Upper lobe of left lung (tissue), 6 donors: ENCODE data around the gene PKNOX2. TPM values are rescaled to one million over a fixed set of nuclear protein-coding genes. Genes with fewer than 3 reads are reported as not detected.

Experiments used
- ATAC-seq, 2 donors: fragments of 200-7000 bp; cut with Tn5 transposase; one replicate each; pipeline ENCODE4 v1.9.1; 2022; ENCODE audit warnings: mild to moderate bottlenecking in 2 of 2, moderate library complexity in 2 of 2; ENCODE audit not compliant: low FRiP score in 2 of 2
- DNase-seq, 2 donors: peaks; one replicate each; pipeline ENCODE4 v3.0.0-alpha.2; 2019 to 2020
- H3K27ac ChIP-seq, 4 donors: fragments of 200-600 bp; sonication (generic); one replicate each; pipeline ENCODE4 v1.5.1; 2016 to 2019
- H3K27me3 ChIP-seq, 4 donors: fragments of 200-600 bp; sonication (generic); one replicate each; pipeline ENCODE4 v1.5.1; 2017 to 2019
- H3K36me3 ChIP-seq, 4 donors: fragments of 200-600 bp; sonication (generic); one replicate each; pipeline ENCODE4 v1.5.1; 2016 to 2019
- H3K4me1 ChIP-seq, 4 donors: fragments of 200-600 bp; sonication (generic); one replicate each; pipeline ENCODE4 v1.5.1; 2018 to 2019
- H3K4me3 ChIP-seq, 4 donors: fragments of 200-600 bp; sonication (generic); one replicate each; pipeline ENCODE4 v1.5.1; 2017 to 2019; ENCODE audit warnings: mild to moderate bottlenecking in 2 of 4, moderate library complexity in 1 of 4
- H3K9me3 ChIP-seq, 4 donors: fragments of 200-600 bp; sonication (generic); one replicate each; pipeline ENCODE4 v1.5.1; 2018 to 2019
- CTCF ChIP-seq, 6 experiments: fragments of 450-650 bp in 4 of 6; fragments of 200-600 bp in 2 of 6; sonication (generic) in 2 of 6; IDR thresholded peaks; one replicate each; pipeline ENCODE4 v1.5.1; 2016 to 2019; ENCODE audit warnings: antibody characterized with exemption in 6 of 6
- EP300 ChIP-seq, 4 donors: sonication (generic); formaldehyde crosslinking; IDR thresholded peaks; one replicate each; pipeline ENCODE4 v1.5.1; 2017; ENCODE audit warnings: antibody characterized with exemption in 4 of 4, control low read depth in 2 of 4
- POLR2A ChIP-seq, 4 donors: fragments of 450-650 bp; IDR thresholded peaks; one replicate each; pipeline ENCODE4 v1.5.1; 2016 to 2017; ENCODE audit warnings: antibody characterized with exemption in 4 of 4, mild to moderate bottlenecking in 2 of 4
- POLR2AphosphoS5 ChIP-seq, 2 donors: sonication (generic); formaldehyde crosslinking; IDR thresholded peaks; one replicate each; pipeline ENCODE4 v1.5.1; 2017; ENCODE audit warnings: antibody characterized with exemption in 2 of 2
- WGBS, 2 donors: methylation state at CpG; one replicate each; pipeline ENCODE4 v1.1.5; 2017 to 2018; 5-methylcytosine and 5-hydroxymethylcytosine counted together
- total RNA-seq, 6 donors: library from RNA; depleted of rRNA in 4 of 6; stranded (reverse); fragments of >200 nt in 4 of 6; gene quantifications; one replicate each; pipeline versions ENCODE4 v1.1.0 to v1.2.1, GENCODE V29; 2016 to 2021
- donor health status: DM: no; HTN: no; CAD: no; lungs with moderate emphysema.
- donor health status: DM: no; HTN: yes; CAD: no; lungs with severe emphysema.

Gene PKNOX2
- total RNA-seq, 6 donors from 2014 or later: 2.9 to 15.5 (median 8.4) TPM

- no peaks in the 10 kb centered on the region for H3K36me3 ChIP-seq
- H3K4me1 ChIP-seq: peaks cover 0 to 2% (median 0%) of the 10 kb centered on the region in 4 donors
- no peak for ATAC-seq
- H3K27me3 ChIP-seq: no peaks in the 10 kb centered on the region
- no peak overlapping the region for H3K27ac ChIP-seq
- DNase-seq: no peak
- no peak overlapping the region for H3K4me3 ChIP-seq
- no peaks in the 10 kb centered on the region for H3K9me3 ChIP-seq
- 67 to 75% methylated on average over 3 to 4 of the region's 4 CpGs for WGBS, 2 donors
- TF ChIP-seq EP300 (IDR thresholded peaks at IDR 0.05) (no peak), POLR2AphosphoS5 (IDR thresholded peaks at IDR 0.05) (no peak), CTCF (IDR thresholded peaks at IDR 0.05) (no peak), POLR2A (IDR thresholded peaks at IDR 0.05) (no peak)
Measured at GRCh38 chr11:125202362-125202880, 37.9 kb downstream of the PKNOX2 start.

GRCh38 chr11:125202977-125203376, 38.4 kb downstream of the PKNOX2 start:
- DNase-seq: no peak
- ATAC-seq: no peak
- Histone ChIP-seq H3K27me3 (no peaks in the 10 kb centered on the region), H3K9me3 (no peaks in the 10 kb centered on the region), H3K36me3 (no peaks in the 10 kb centered on the region), H3K27ac (no peak overlapping the region), H3K4me1 (peaks cover 0 to 2% (median 0%) of the 10 kb centered on the region in 4 donors), H3K4me3 (no peak overlapping the region)
- TF ChIP-seq CTCF (IDR thresholded peaks at IDR 0.05): no peak
- no peak for TF ChIP-seq POLR2A (IDR thresholded peaks at IDR 0.05)
- TF ChIP-seq POLR2AphosphoS5 (IDR thresholded peaks at IDR 0.05): no peak
- no peak for TF ChIP-seq EP300 (IDR thresholded peaks at IDR 0.05)
- WGBS, 2 donors: 91 to 93% methylated on average over 8 of the region's 8 CpGs

DNA sequence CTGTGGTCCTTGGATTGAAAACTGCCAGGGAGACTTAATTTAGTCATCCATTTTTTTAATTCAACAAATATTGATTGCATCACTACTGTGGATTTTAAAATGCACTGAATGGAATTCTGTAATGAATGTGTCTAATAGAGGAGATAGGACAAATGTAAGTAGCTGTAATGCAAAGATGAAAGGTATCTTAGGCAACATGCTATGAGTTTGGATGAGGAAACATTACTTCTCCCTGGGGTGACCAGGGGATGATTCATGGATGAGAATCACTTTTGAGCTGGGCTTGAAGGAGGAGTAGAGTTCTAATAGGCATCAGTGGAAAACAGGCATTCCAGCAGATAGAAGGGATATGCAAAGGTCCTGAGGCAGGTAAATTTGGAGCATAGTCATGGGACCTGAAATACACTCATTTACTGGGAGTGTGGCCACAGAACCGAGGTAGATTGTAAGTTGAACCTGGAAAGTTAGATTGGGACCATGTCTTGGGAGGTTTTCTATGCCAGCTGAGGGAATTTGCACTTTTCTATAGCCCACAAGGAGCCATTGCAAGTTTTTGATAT, 43.4 kb downstream of the PKNOX2 start:
- no peaks in the 10 kb centered on the region for H3K36me3 ChIP-seq
- TF ChIP-seq CTCF (IDR thresholded peaks at IDR 0.05) (no peak), POLR2A (IDR thresholded peaks at IDR 0.05) (no peak), EP300 (IDR thresholded peaks at IDR 0.05) (no peak), POLR2AphosphoS5 (IDR thresholded peaks at IDR 0.05) (no peak)
- no peak overlapping the region for H3K27ac ChIP-seq
- H3K4me1 ChIP-seq: no peaks in the 10 kb centered on the region
- H3K9me3 ChIP-seq: no peaks in the 10 kb centered on the region
- DNase-seq (no peak), ATAC-seq (no peak)
- H3K4me3 ChIP-seq: no peak overlapping the region
- no peaks in the 10 kb centered on the region for H3K27me3 ChIP-seq
- WGBS, 2 donors: 45% methylated on average over 1 of the region's 1 CpG; no CpG with 5 or more reads in 1 of the 2 donors

DNA sequence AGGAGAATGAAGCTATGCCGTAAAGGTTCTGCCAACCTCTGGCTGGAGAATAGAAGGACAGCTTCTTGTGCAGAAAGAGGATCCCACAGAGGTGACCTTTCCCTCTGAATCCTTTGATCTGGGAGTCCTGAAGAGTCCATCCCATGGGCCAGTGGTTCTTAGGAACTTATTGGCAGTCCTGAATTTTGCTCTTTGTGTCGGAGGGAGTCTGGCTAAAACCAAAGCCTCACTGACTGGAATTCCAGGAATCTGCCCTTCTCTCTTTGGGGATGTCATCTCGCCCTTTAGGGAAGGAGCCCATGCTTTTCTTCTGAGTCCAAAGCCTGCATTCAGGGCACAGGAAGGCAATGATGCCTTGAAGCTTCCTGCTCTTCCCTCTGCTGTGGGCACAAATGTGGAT, 45.5 kb downstream of the PKNOX2 start:
- H3K4me3 ChIP-seq: no peak overlapping the region
- DNase-seq: no peak
- no peaks in the 10 kb centered on the region for H3K9me3 ChIP-seq
- no peak for ATAC-seq
- no peaks in the 10 kb centered on the region for H3K36me3 ChIP-seq
- no peak for TF ChIP-seq POLR2AphosphoS5 (IDR thresholded peaks at IDR 0.05)
- TF ChIP-seq EP300 (IDR thresholded peaks at IDR 0.05): no peak
- TF ChIP-seq POLR2A (IDR thresholded peaks at IDR 0.05): no peak
- TF ChIP-seq CTCF (IDR thresholded peaks at IDR 0.05): no peak
- H3K27me3 ChIP-seq: no peaks in the 10 kb centered on the region
- peak overlapping the region in 1 of 4 donors; percentile 51 for H3K27ac ChIP-seq
- WGBS, 2 donors: 77 to 78% methylated on average over 2 to 3 of the region's 3 CpGs
- H3K4me1 ChIP-seq: peaks cover 0 to 5% (median 0%) of the 10 kb centered on the region in 4 donors
